ENCODE measurements around the gene CFAP161. TPM values are rescaled to one million over a fixed set of nuclear protein-coding genes. Genes with fewer than 3 reads are reported as not detected.

CFAP161 gene
- total RNA-seq, 3 donors from 2014 or later (not counting 1 experiment from before 2014, with no cell fraction given) = 0.53 to 1.3 TPM; not detected in 1

GRCh38 chr15:81152799-81153198 lies 18.7 kb downstream of the CFAP161 start:
- Mint-ChIP-seq H3K27me3 (ENCODE audit: low read depth in 2 of 2) (peaks cover 9 to 38% of the 10 kb centered on the region in 2 donors), H3K36me3 (no peaks in the 10 kb centered on the region), H3K27ac (no peak overlapping the region), H3K4me1 (peaks cover 0 to 4% of the 10 kb centered on the region in 2 donors), H3K9me3 (no peaks in the 10 kb centered on the region), H3K4me3 (no peak overlapping the region)
- H3K9me3 ChIP-seq (ENCODE audit: control insufficient read depth, insufficient read depth, low read length) = no peaks in the 10 kb centered on the region
- no peak for DNase-seq
- H3K4me1 ChIP-seq (ENCODE audit: control insufficient read depth, insufficient read depth, low read length) = no peaks in the 10 kb centered on the region
- no peak for TF ChIP-seq CTCF (IDR thresholded peaks at IDR 0.05)
- 96% methylated on average over 4 of the region's 4 CpGs for WGBS (ENCODE audit: insufficient coverage)
- ATAC-seq = no peak
- H3K27me3 ChIP-seq (ENCODE audit: control insufficient read depth, insufficient read depth, low read length) = no peaks in the 10 kb centered on the region
- H3K36me3 ChIP-seq (ENCODE audit: control insufficient read depth, insufficient read depth, low read length) = no peaks in the 10 kb centered on the region
- intact Hi-C loops (cut with micrococcal nuclease) = no loop called here
- H3K4me3 ChIP-seq (ENCODE audit: low read length) = no peak overlapping the region
- H3K27ac ChIP-seq (ENCODE audit: low read length) = no peak overlapping the region

GRCh38 chr15:81155375-81156218 lies 21.5 kb downstream of the CFAP161 start:
- H3K4me1 Mint-ChIP-seq = peaks cover under 1 to 4% of the 10 kb centered on the region in 2 donors
- H3K4me3 Mint-ChIP-seq = no peak overlapping the region
- no peaks in the 10 kb centered on the region for H3K9me3 Mint-ChIP-seq
- peaks cover 7 to 31% of the 10 kb centered on the region in 2 donors for H3K27me3 Mint-ChIP-seq (ENCODE audit: low read depth in 2 of 2)
- H3K27ac ChIP-seq (ENCODE audit: low read length) = no peak overlapping the region
- 57% methylated on average over 10 of the region's 10 CpGs for WGBS (ENCODE audit: insufficient coverage)
- DNase-seq (peak in 1 of 2 donors; percentile 52), ATAC-seq (no peak)
- H3K9me3 ChIP-seq (ENCODE audit: control insufficient read depth, insufficient read depth, low read length) = no peaks in the 10 kb centered on the region
- TF ChIP-seq CTCF (IDR thresholded peaks at IDR 0.05) = peak; percentile 33
- no peak overlapping the region for H3K4me3 ChIP-seq (ENCODE audit: low read length)
- H3K36me3 Mint-ChIP-seq = no peaks in the 10 kb centered on the region
- no peaks in the 10 kb centered on the region for H3K27me3 ChIP-seq (ENCODE audit: control insufficient read depth, insufficient read depth, low read length)
- intact Hi-C loops (cut with micrococcal nuclease) = loop anchor here (1.0 kb wide), 1 partner anchor 111 kb away; no protein-coding TSS in a partner anchor
- peaks cover 3% of the 10 kb centered on the region for H3K4me1 ChIP-seq (ENCODE audit: control insufficient read depth, insufficient read depth, low read length)
- no peaks in the 10 kb centered on the region for H3K36me3 ChIP-seq (ENCODE audit: control insufficient read depth, insufficient read depth, low read length)
- H3K27ac Mint-ChIP-seq = no peak overlapping the region

GRCh38 chr15:81156324-81156723 lies 22.3 kb downstream of the CFAP161 start:
- H3K36me3 Mint-ChIP-seq = no peaks in the 10 kb centered on the region
- intact Hi-C loops (cut with micrococcal nuclease) = no loop called here
- no peaks in the 10 kb centered on the region for H3K9me3 ChIP-seq (ENCODE audit: control insufficient read depth, insufficient read depth, low read length)
- peaks cover 6 to 12% of the 10 kb centered on the region in 2 donors for H3K4me1 Mint-ChIP-seq
- peaks cover 10% of the 10 kb centered on the region for H3K4me1 ChIP-seq (ENCODE audit: control insufficient read depth, insufficient read depth, low read length)
- H3K36me3 ChIP-seq (ENCODE audit: control insufficient read depth, insufficient read depth, low read length) = no peaks in the 10 kb centered on the region
- H3K27ac Mint-ChIP-seq = no peak overlapping the region
- H3K27ac ChIP-seq (ENCODE audit: low read length) = no peak overlapping the region
- no peaks in the 10 kb centered on the region for H3K27me3 ChIP-seq (ENCODE audit: control insufficient read depth, insufficient read depth, low read length)
- ATAC-seq (no peak), DNase-seq (no peak)
- no peaks in the 10 kb centered on the region for H3K9me3 Mint-ChIP-seq
- 64% methylated on average over 2 of the region's 3 CpGs for WGBS (ENCODE audit: insufficient coverage)
- H3K27me3 Mint-ChIP-seq (ENCODE audit: low read depth in 2 of 2) = peaks cover 9 to 31% of the 10 kb centered on the region in 2 donors
- no peak for TF ChIP-seq CTCF (IDR thresholded peaks at IDR 0.05)
- no peak overlapping the region for H3K4me3 Mint-ChIP-seq
- no peak overlapping the region for H3K4me3 ChIP-seq (ENCODE audit: low read length)
